Smooth muscle cell (in vitro differentiated cells): ENCODE results near the gene HTT. TPM values are rescaled to one million over a fixed set of nuclear protein-coding genes. Genes with fewer than 3 reads are reported as not detected.

Experiments
- DNase-seq: peaks from one replicate; lab custom pipeline; 2025; ENCODE audit not compliant: unreplicated experiment; lab: John Stamatoyannopoulos, UW
- H2AFZ ChIP-seq: fragments of 200-600 bp; sonication (generic); 2 replicates; pipeline ENCODE4 v1.6.0; 2016; ENCODE audit warnings: antibody characterized with exemption, low read depth, mild to moderate bottlenecking
- H3F3A ChIP-seq: fragments of 200-600 bp; sonication (generic); 2 replicates; pipeline ENCODE4 v1.6.0; 2017; ENCODE audit warnings: antibody characterized with exemption, low read depth
- H3K27ac ChIP-seq: fragments of 200-600 bp; sonication (generic); 2 replicates; pipeline ENCODE4 v1.5.1; 2016; ENCODE audit warnings: low read depth, mild to moderate bottlenecking
- H3K27me3 ChIP-seq: fragments of 200-600 bp; sonication (generic); 2 replicates; pipeline ENCODE4 v1.6.1; 2016; ENCODE audit warnings: low read depth, mild to moderate bottlenecking
- H3K36me3 ChIP-seq: fragments of 200-600 bp; sonication (generic); 2 replicates; pipeline ENCODE4 v1.5.1; 2016; ENCODE audit warnings: low read depth
- H3K4me1 ChIP-seq: fragments of 200-600 bp; sonication (generic); 2 replicates; pipeline ENCODE4 v1.5.1; 2016; ENCODE audit warnings: low read depth
- H3K4me2 ChIP-seq: fragments of 200-600 bp; sonication (generic); 2 replicates; pipeline ENCODE4 v1.6.0; 2016; ENCODE audit warnings: mild to moderate bottlenecking
- H3K4me3 ChIP-seq: fragments of 200-600 bp; sonication (generic); 2 replicates; pipeline ENCODE4 v1.5.1; 2016; ENCODE audit warnings: mild to moderate bottlenecking
- H3K79me2 ChIP-seq: fragments of 200-600 bp; sonication (generic); 2 replicates; pipeline ENCODE4 v1.6.0; 2016; ENCODE audit warnings: low read depth, mild to moderate bottlenecking
- H3K9ac ChIP-seq: fragments of 200-600 bp; sonication (generic); 2 replicates; pipeline ENCODE4 v1.6.0; 2016; ENCODE audit warnings: low read depth
- H3K9me3 ChIP-seq: fragments of 200-600 bp; sonication (generic); replicated peaks from 2 replicates; pipeline ENCODE4 v1.5.1; 2016; ENCODE audit warnings: low read depth
- H4K20me1 ChIP-seq: fragments of 200-600 bp; sonication (generic); 2 replicates; pipeline ENCODE4 v1.6.0; 2016; ENCODE audit warnings: low read depth
- CTCF ChIP-seq: fragments of 200-600 bp; sonication (generic); IDR thresholded peaks from 2 replicates; pipeline ENCODE4 v1.5.1; 2017; ENCODE audit warnings: borderline replicate concordance, mild to moderate bottlenecking, antibody characterized with exemption; ENCODE audit not compliant: insufficient read depth, poor library complexity, severe bottlenecking
- WGBS: methylation state at CpG from one replicate; pipeline ENCODE4 v1.1.7; 2016; ENCODE audit warnings: low lambda C conversion rate; 5-methylcytosine and 5-hydroxymethylcytosine counted together
- polyA plus RNA-seq: library from polyadenylated mRNA; unstranded; fragments of >200 nt; fragmentation: Nextera tagmentation; extraction: Ambion mirVana; gene quantifications from 2 replicates; pipeline ENCODE4 v1.2.1, GENCODE V29; 2016
- total RNA-seq: library from RNA; depleted of rRNA; stranded (reverse); fragments of >200 nt; gene quantifications from 2 replicates; pipeline ENCODE4 v1.2.3, GENCODE V29; 2014

HTT gene
- total and polyA plus RNA-seq, 2 experiments from 2014 or later: 7.1 to 16.4 TPM

GRCh38 chr4:3248811-3249661 lies 174.6 kb downstream of the HTT start, which contains the start of gene MSANTD1:
Gene MSANTD1 (plus strand): TSS chr4:3249159. CDS start chr4:3249223, 64 bp downstream.
- no peak for TF ChIP-seq CTCF
- H3K4me3 ChIP-seq: no peak within 1 kb of the TSS
- no peak within 1 kb of the TSS for H3K9ac ChIP-seq
- H4K20me1 ChIP-seq: no peaks in the 10 kb centered on the region
- H3K27ac ChIP-seq: no peak within 1 kb of the TSS
- H2AFZ ChIP-seq: no peak within 1 kb of the TSS
- WGBS: 92% methylated on average over 72 of the region's 72 CpGs
- no peaks in the 10 kb centered on the region for H3F3A ChIP-seq
- no peaks in the 10 kb centered on the region for H3K9me3 ChIP-seq
- H3K36me3 ChIP-seq: no peaks in the 10 kb centered on the region
- H3K4me2 ChIP-seq: no peak within 1 kb of the TSS
- H3K4me1 ChIP-seq: no peaks in the 10 kb centered on the region
- H3K79me2 ChIP-seq: no peaks in the 10 kb centered on the region
- no peaks in the 10 kb centered on the region for H3K27me3 ChIP-seq
- DNase-seq: no peak

- TF ChIP-seq CTCF: no peak
- Histone ChIP-seq H3K27me3 (no peaks in the 10 kb centered on the region), H3K4me2 (no peak overlapping the region), H4K20me1 (no peaks in the 10 kb centered on the region), H3K9me3 (no peaks in the 10 kb centered on the region), H3K4me1 (no peaks in the 10 kb centered on the region), H3K9ac (no peak overlapping the region), H3F3A (no peaks in the 10 kb centered on the region), H3K79me2 (no peaks in the 10 kb centered on the region), H3K4me3 (no peak overlapping the region), H3K27ac (no peak overlapping the region), H2AFZ (no peak overlapping the region), H3K36me3 (no peaks in the 10 kb centered on the region)
- DNase-seq: no peak
- 97% methylated on average over 20 of the region's 20 CpGs for WGBS
Observed at GRCh38 chr4:3249711-3250437, 175.4 kb downstream of the HTT start.

GRCh38 chr4:3250438-3250955 lies 176.0 kb downstream of the HTT start:
- no peaks in the 10 kb centered on the region for H3K4me1 ChIP-seq
- no peak overlapping the region for H3K4me2 ChIP-seq
- no peak for TF ChIP-seq CTCF
- no peaks in the 10 kb centered on the region for H3K36me3 ChIP-seq
- H3K27me3 ChIP-seq: no peaks in the 10 kb centered on the region
- no peak overlapping the region for H3K27ac ChIP-seq
- H3K4me3 ChIP-seq: no peak overlapping the region
- H3K79me2 ChIP-seq: no peaks in the 10 kb centered on the region
- no peaks in the 10 kb centered on the region for H3K9me3 ChIP-seq
- DNase-seq: no peak
- no peak overlapping the region for H2AFZ ChIP-seq
- H4K20me1 ChIP-seq: no peaks in the 10 kb centered on the region
- WGBS: 87% methylated on average over 14 of the region's 14 CpGs
- H3K9ac ChIP-seq: no peak overlapping the region
- no peaks in the 10 kb centered on the region for H3F3A ChIP-seq
